OCI-LY3 (cell line): Measurements from ENCODE around the gene DPP10.

Source experiments
- CTCF ChIP-seq: fragments of 200-600, 300-600 bp; sonication (generic); IDR thresholded peaks from 2 replicates; pipeline ENCODE4 v1.5.1; 2014; ENCODE audit warnings: antibody characterized with exemption, low read length, low read depth
- EZH2phosphoT487 ChIP-seq: fragments of 200-600 bp; shearing (Covaris generic); IDR thresholded peaks from 2 replicates; pipeline ENCODE4 v1.6.1; 2018; ENCODE audit warnings: antibody characterized with exemption, mixed run types, low read depth

- TF ChIP-seq CTCF: no peak
- no peak for TF ChIP-seq EZH2phosphoT487
Observed at GRCh38 chr2:115427436-115427835, 985.0 kb downstream of the DPP10 start.
